HepG2 (cell line): ENCODE measurements around the gene EYA4. TPM values are rescaled to one million over a fixed set of nuclear protein-coding genes. Genes with fewer than 3 reads are reported as not detected.

Experiments
- ATAC-seq: fragments of 200-7000 bp; cut with Tn5 transposase; 3 replicates; pipeline ENCODE4 v1.9.1; 2020; ENCODE audit warnings: mild to moderate bottlenecking, moderate library complexity
- BruUV-seq: library from RNA; stranded (reverse); fragments of 400-500 nt; replicated peaks from 2 replicates; lab custom pipeline; 2021; lab: Mats Ljungman, UMichigan
- CTCF ChIA-PET: fragments of 300-600 bp; formaldehyde crosslinking; extraction: SDS; loops from one replicate; lab custom pipeline; 2021; ENCODE audit warnings: low total read pairs, inconsistent platforms, low intra/inter-chr PET ratio; lab: Yijun Ruan, JAX
- POLR2A ChIA-PET: fragments of 350-600 bp; sonication (Branson Sonifier 250); formaldehyde crosslinking; loops from one replicate; lab custom pipeline; 2020; ENCODE audit warnings: antibody characterized with exemption, inconsistent platforms; lab: Yijun Ruan, JAX
- DNase-seq: peaks from one replicate; pipeline ENCODE4 v3.0.0-alpha.2; 2015; ENCODE audit warnings: low spot score
- FAIRE-seq: peaks from 3 replicates; lab custom pipeline; 2011; peaks lifted over from hg19 to GRCh38; lab: Jason Lieb, UNC
- H2AFZ ChIP-seq: one replicate; pipeline ENCODE4 v1.6.1; 2011; ENCODE audit warnings: low read length, inconsistent platforms
- H3K27ac ChIP-seq: fragments of 300-600 bp; 3 replicates; pipeline ENCODE4 v1.8.0; 2011; ENCODE audit warnings: mixed run types, mild to moderate bottlenecking, mixed read lengths, low read length, inconsistent platforms; ENCODE audit not compliant: insufficient read depth; ENCODE audit errors: extremely low read length
- H3K27me3 ChIP-seq, 2 experiments: fragments of 200-600 bp in 1 of 2; 2 replicates in 1 of 2; 3 replicates in 1 of 2; pipeline versions ENCODE4 v1.6.0 to v1.8.0; 2011; ENCODE audit warnings: low read length in 2 of 2, mild to moderate bottlenecking in 2 of 2, moderate library complexity in 2 of 2, inconsistent platforms in 1 of 2; ENCODE audit not compliant: insufficient read depth in 2 of 2, control insufficient read depth in 1 of 2
- H3K36me3 ChIP-seq, 2 experiments: fragments of 200-600 bp in 1 of 2; replicated peaks in 1 of 2; 2 replicates in 1 of 2; 3 replicates in 1 of 2; pipeline versions ENCODE4 v1.5.1 to v1.8.0; 2011; ENCODE audit warnings: low read length in 2 of 2, inconsistent platforms in 1 of 2; ENCODE audit not compliant: insufficient read depth in 2 of 2, control insufficient read depth in 1 of 2
- H3K4me1 ChIP-seq: 2 replicates; pipeline ENCODE4 v1.5.1; 2012; ENCODE audit warnings: low read length, inconsistent platforms; ENCODE audit not compliant: insufficient read depth
- H3K4me2 ChIP-seq: 2 replicates; pipeline ENCODE4 v1.6.0; 2011; ENCODE audit warnings: low read depth, low read length, inconsistent platforms
- H3K4me3 ChIP-seq, 3 experiments: fragments of 200-600 bp in 1 of 3; sonication (generic), shearing (Covaris generic) in 1 of 3; replicated peaks in 1 of 3; 2 replicates each; pipeline ENCODE4 v1.5.1; 2011 to 2016; ENCODE audit warnings: low read length in 3 of 3, inconsistent platforms in 2 of 3, low read depth in 2 of 3, mild to moderate bottlenecking in 2 of 3, control low read depth in 1 of 3, mixed read lengths in 1 of 3; ENCODE audit not compliant: insufficient read depth in 1 of 3
- H3K79me2 ChIP-seq: one replicate; pipeline ENCODE4 v1.6.1; 2011; ENCODE audit warnings: low read length, inconsistent platforms; ENCODE audit not compliant: insufficient read depth
- H3K9ac ChIP-seq: 2 replicates; pipeline ENCODE4 v1.6.0; 2011; ENCODE audit warnings: mild to moderate bottlenecking, low read depth, low read length, inconsistent platforms; ENCODE audit not compliant: insufficient read depth
- H3K9me3 ChIP-seq: 2 replicates; pipeline ENCODE4 v1.5.1; 2012; ENCODE audit warnings: mild to moderate bottlenecking, low read length
- H4K20me1 ChIP-seq: 2 replicates; pipeline ENCODE4 v1.6.0; 2011; ENCODE audit warnings: inconsistent platforms, mild to moderate bottlenecking, low read length, moderate library complexity; ENCODE audit not compliant: insufficient read depth
- AGO1 ChIP-seq: fragments of 200-400 bp; formaldehyde crosslinking; IDR thresholded peaks from 2 replicates; pipeline ENCODE4 v1.6.1; 2017; ENCODE audit warnings: mild to moderate bottlenecking, low read depth, low read length, moderate library complexity; ENCODE audit not compliant: poor library complexity, severe bottlenecking
- ARID2 ChIP-seq: sonication (generic); formaldehyde crosslinking; IDR thresholded peaks from 2 replicates; pipeline ENCODE4 v1.8.1; 2022; ENCODE audit warnings: mild to moderate bottlenecking, missing genetic modification reagents, borderline replicate concordance
- KDM3A ChIP-seq: IDR thresholded peaks from 2 replicates; pipeline ENCODE4 v1.6.1; 2018; ENCODE audit warnings: low read depth, missing compliant biosample characterization
- PBX3 ChIP-seq: sonication (generic); formaldehyde crosslinking; IDR thresholded peaks from 2 replicates; pipeline ENCODE4 v1.8.1; 2023; ENCODE audit warnings: missing genetic modification reagents, inconsistent platforms, borderline replicate concordance
- TAF1 ChIP-seq: sonication (generic); formaldehyde crosslinking; IDR thresholded peaks from 2 replicates; pipeline ENCODE4 v1.4.0; 2020; ENCODE audit warnings: missing genetic modification reagents
- TBL1XR1 ChIP-seq: fragments of 150-350 bp; IDR thresholded peaks from 2 replicates; pipeline ENCODE4 v1.6.1; 2014; ENCODE audit warnings: borderline replicate concordance, low read length; ENCODE audit not compliant: partially characterized antibody
- ZNF574 ChIP-seq: sonication (generic); formaldehyde crosslinking; IDR thresholded peaks from 2 replicates; pipeline ENCODE4 v1.4.0; 2020; ENCODE audit warnings: missing genetic modification reagents
- ZNF792 ChIP-seq: IDR thresholded peaks from 2 replicates; pipeline ENCODE4 v1.6.1; 2016
- ZSCAN31 ChIP-seq: sonication (generic); formaldehyde crosslinking; IDR thresholded peaks from 2 replicates; pipeline ENCODE4 v1.5.0; 2020; ENCODE audit warnings: low read depth, mild to moderate bottlenecking, missing genetic modification reagents
- WGBS: methylation state at CpG from one replicate; pipeline ENCODE4 v1.1.6; 2017; ENCODE audit warnings: low lambda C conversion rate; 5-methylcytosine and 5-hydroxymethylcytosine counted together
- in situ Hi-C: cut with HindIII; loops from 2 replicates; pipeline ENCODE4 v1.10.0; 2017; ENCODE audit warnings: low pct_unique_long_range_greater_than_20kb; ENCODE audit not compliant: extremely low pct_ligation_motif_present
- intact Hi-C: fragments of 100-400 bp; cut with micrococcal nuclease; formaldehyde crosslinking; loops from one replicate; pipeline ENCODE4 v1.10.0; 2022; ENCODE audit not compliant: unreplicated experiment
- polyA plus RNA-seq, 8 experiments: library from polyadenylated mRNA; depleted of rRNA in 3 of 8; stranded (reverse) in 7 of 8; unstranded in 1 of 8; fragments of >200 nt; fragmentation: Illumina TruSeq in 4 of 8; extraction: Trizol in 4 of 8; gene quantifications; 2 replicates each; pipeline versions ENCODE4 v1.2.1 to v1.2.3, GENCODE V29; 2011 to 2016; ENCODE audit warnings: low read depth in 4 of 8, missing spikeins in 1 of 8, mixed read lengths in 1 of 8; ENCODE audit not compliant: insufficient read depth in 1 of 8
- total RNA-seq, 5 experiments: library from RNA; depleted of rRNA; stranded (reverse); fragments of >200 nt; fragmentation: Illumina TruSeq; extraction: Trizol; gene quantifications; 2 replicates each; pipeline ENCODE4 v1.2.3, GENCODE V29; 2016; ENCODE audit warnings: low read depth in 1 of 5

The EYA4 gene
- total and polyA plus RNA-seq, 2 of the 13 experiments (the other 11 are each of a cell fraction or from before 2014, with no cell fraction given), result not detected

- ChIA-PET POLR2A (no interaction called here), CTCF (no interaction called here)
- Histone ChIP-seq H4K20me1 (no peaks in the 10 kb centered on the region), H3K4me3 (no peak overlapping the region), H3K9me3 (no peaks in the 10 kb centered on the region), H2AFZ (no peak overlapping the region), H3K27me3 (no peaks in the 10 kb centered on the region), H3K4me2 (no peak overlapping the region), H3K27ac (no peak overlapping the region), H3K4me1 (no peaks in the 10 kb centered on the region), H3K36me3 (no peaks in the 10 kb centered on the region), H3K9ac (no peak overlapping the region)
- DNase-seq, result no peak
- no TSS peak for BruUV-seq
- no peak for FAIRE-seq
- no peak for ATAC-seq
- in situ Hi-C loops (no loop called here), intact Hi-C loops (no loop called here)
- WGBS, result 0% methylated on average over 1 of the region's 1 CpG
- no peak for TF ChIP-seq ZSCAN31 (CRISPR knock-in tag)
- TF ChIP-seq PBX3 (CRISPR knock-in tag), result no peak
- TF ChIP-seq ZNF792 (CRISPR knock-in tag), result no peak
- TF ChIP-seq, all 625 proteins: peak for 0
- H3K79me2 ChIP-seq, result no peaks in the 10 kb centered on the region
Observed at GRCh38 chr6:133393891-133394290, 152.7 kb downstream of the EYA4 start.

GRCh38 chr6:133394630-133395029 is 153.5 kb downstream of the EYA4 start:
- no peaks in the 10 kb centered on the region for H3K36me3 ChIP-seq
- BruUV-seq, result no TSS peak
- 3% methylated on average over 2 of the region's 2 CpGs for WGBS
- FAIRE-seq (no peak), DNase-seq (no peak), ATAC-seq (no peak)
- no peak for TF ChIP-seq TAF1 (CRISPR knock-in tag)
- TF ChIP-seq AGO1, result no peak
- TF ChIP-seq ARID2 (CRISPR knock-in tag), result no peak
- no peak for TF ChIP-seq ZNF574 (CRISPR knock-in tag)
- no peak for TF ChIP-seq TBL1XR1
- TF ChIP-seq KDM3A, result no peak
- H3K27me3 ChIP-seq, result no peaks in the 10 kb centered on the region
- H2AFZ ChIP-seq, result no peak overlapping the region
- no peaks in the 10 kb centered on the region for H4K20me1 ChIP-seq
- H3K9me3 ChIP-seq, result no peaks in the 10 kb centered on the region
- no peak overlapping the region for H3K9ac ChIP-seq
- no peak overlapping the region for H3K4me3 ChIP-seq
- no peaks in the 10 kb centered on the region for H3K79me2 ChIP-seq
- no peak overlapping the region for H3K27ac ChIP-seq
- ChIA-PET CTCF (no interaction called here), POLR2A (no interaction called here)
- intact Hi-C loops (no loop called here), in situ Hi-C loops (no loop called here)
- no peaks in the 10 kb centered on the region for H3K4me1 ChIP-seq
- no peak overlapping the region for H3K4me2 ChIP-seq
